ENCODE data around the gene TIAM1. TPM values are rescaled to one million over a fixed set of nuclear protein-coding genes. Genes with fewer than 3 reads are reported as not detected.

The TIAM1 gene
- total and polyA plus RNA-seq, 2 of the 8 experiments (the other 6 are each of a cell fraction or from before 2014, with no cell fraction given): 10.1 to 30.7 TPM

DNA sequence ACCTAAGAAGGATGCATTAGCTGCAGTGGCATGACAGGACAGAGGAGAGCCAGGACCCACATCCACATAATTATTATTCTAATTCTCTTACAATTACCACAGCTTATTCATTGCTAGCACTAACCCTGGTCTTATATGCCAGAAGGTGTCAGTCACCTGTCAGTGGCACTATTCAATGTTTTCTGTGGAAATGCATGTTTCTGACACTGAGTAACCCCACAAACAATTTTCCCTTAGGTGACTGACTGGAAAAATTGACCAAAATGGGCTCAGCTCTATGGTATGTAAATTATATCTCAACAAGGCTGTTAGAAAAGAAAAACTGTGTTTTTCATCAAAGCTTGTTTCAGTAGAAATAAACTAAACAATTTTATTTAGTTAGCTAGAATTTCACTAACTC, 187.9 kb downstream of the TIAM1 start:
- no peak overlapping the region for H4K5ac ChIP-seq (ENCODE audit: insufficient read length, low read depth, low read length)
- H3K4me1 ChIP-seq (replicated peaks in 1 of 4; ENCODE audit: control insufficient read depth in 3 of 4, insufficient read depth in 4 of 4, low read length in 3 of 4): peaks cover 6 to 17% (median 12%) of the 10 kb centered on the region in 4 experiments
- no peaks in the 10 kb centered on the region for H4K20me1 ChIP-seq (replicated peaks in 1 of 2; ENCODE audit: control insufficient read depth in 1 of 2, insufficient read depth in 2 of 2, low read length in 2 of 2)
- H3K56ac ChIP-seq (replicated peaks; ENCODE audit: insufficient read length, low read depth, low read length): no peak overlapping the region
- no peak overlapping the region for H2AK5ac ChIP-seq (ENCODE audit: low read depth, low read length)
- H3K18ac ChIP-seq (ENCODE audit: extremely low read depth, low read length): no peak overlapping the region
- H3K9me3 ChIP-seq (ENCODE audit: insufficient read depth in 2 of 2, low read depth in 1 of 2, low read length in 1 of 2): peaks cover 12% of the 10 kb centered on the region in 2 experiments; a peak in 3 of 4 replicates
- ChIA-PET POLR2A (ENCODE audit: partially characterized antibody) (no interaction called here), CTCF (ENCODE audit: partially characterized antibody) (interaction anchor here (0.6 to 3.2 kb wide), 9 partner anchors 11 to 108 kb away, joined by 3 to 9 read pairs (median 5); no protein-coding TSS in a partner anchor)
- H3K4me2 ChIP-seq (ENCODE audit: insufficient read depth in 1 of 2, low read depth in 2 of 2, low read length in 2 of 2): no peak overlapping the region
- H2BK15ac ChIP-seq (ENCODE audit: low read length): no peak overlapping the region
- H3K23ac ChIP-seq (ENCODE audit: insufficient read length): no peak overlapping the region
- no peak overlapping the region for H4K8ac ChIP-seq (ENCODE audit: extremely low read depth, insufficient read depth, low read length)
- FAIRE-seq: no peak
- no peak overlapping the region for H3K4ac ChIP-seq (replicated peaks; ENCODE audit: insufficient read length, low read depth, low read length)
- H3K27ac ChIP-seq (ENCODE audit: low read depth, low read length): no peak overlapping the region
- no peak for DNase-seq (ENCODE audit: low read depth in 1 of 2, low spot score in 2 of 2)
- H3K23me2 ChIP-seq (ENCODE audit: low read depth, low read length): no peaks in the 10 kb centered on the region; the same call in 1 of the 2 replicates
- H2BK20ac ChIP-seq (ENCODE audit: low read length): no peak overlapping the region
- H3K79me2 ChIP-seq (ENCODE audit: control insufficient read depth in 1 of 2, insufficient read depth in 2 of 2, low read length in 2 of 2): no peaks in the 10 kb centered on the region
- H3K9ac ChIP-seq (replicated peaks in 1 of 4; ENCODE audit: extremely low read depth in 1 of 4, low read depth in 3 of 4, low read length in 3 of 4): no peak overlapping the region
- no peak overlapping the region for H3K14ac ChIP-seq (ENCODE audit: insufficient read length)
- no peak overlapping the region for H2BK120ac ChIP-seq (replicated peaks; ENCODE audit: low read depth, low read length)
- no peak overlapping the region for H2AFZ ChIP-seq (ENCODE audit: low read length)
- H3K27me3 ChIP-seq (replicated peaks in 1 of 4; ENCODE audit: control insufficient read depth in 3 of 4, extremely low read depth in 1 of 4, insufficient read depth in 3 of 4, low read length in 3 of 4): no peaks in the 10 kb centered on the region; a peak in 1 of 7 replicates
- no peak overlapping the region for H4K91ac ChIP-seq (replicated peaks; ENCODE audit: insufficient read length, low read length)
- H3K4me3 ChIP-seq (ENCODE audit: extremely low read depth in 1 of 4, insufficient read depth in 2 of 4, low read depth in 3 of 4, low read length in 4 of 4): no peak overlapping the region
- no peaks in the 10 kb centered on the region for H3K79me1 ChIP-seq (ENCODE audit: low read depth, low read length)
- no peak overlapping the region for H2BK5ac ChIP-seq (ENCODE audit: low read depth, low read length)
- H2BK12ac ChIP-seq (ENCODE audit: low read depth, low read length): no peak overlapping the region
- peaks cover 0 to 8% (median 0%) of the 10 kb centered on the region in 4 experiments; a peak in 1 of 8 replicates for H3K36me3 ChIP-seq (ENCODE audit: control insufficient read depth in 2 of 4, insufficient read depth in 4 of 4, low read length in 3 of 4)
- TF ChIP-seq KDM1A (IDR thresholded peaks at IDR 0.05; ENCODE audit: borderline replicate concordance, low read length) (no peak), NRF1 (IDR thresholded peaks at IDR 0.05; ENCODE audit: low read depth, low read length) (no peak), PHF8 (conservative IDR thresholded peaks at IDR 0.05; ENCODE audit: low read depth, low read length) (no peak), CTBP2 (IDR thresholded peaks at IDR 0.05; ENCODE audit: borderline replicate concordance, insufficient read depth, insufficient read length, low read length) (no peak), CBX5 (IDR thresholded peaks at IDR 0.05; ENCODE audit: low read depth, low read length) (no peak), RNF2 (IDR thresholded peaks at IDR 0.05; ENCODE audit: borderline replicate concordance, low read depth, low read length, missing control alignments, poor library complexity, severe bottlenecking) (no peak), RBBP5 (IDR thresholded peaks at IDR 0.05; ENCODE audit: borderline replicate concordance, low read depth, low read length) (no peak), POU5F1 (IDR thresholded peaks at IDR 0.05; ENCODE audit: low read depth, low read length) (no peak), MAFK (IDR thresholded peaks at IDR 0.05; ENCODE audit: low read depth, low read length) (no peak), TEAD4 (IDR thresholded peaks at IDR 0.05; ENCODE audit: low read depth, low read length) (no peak), GTF2F1 (IDR thresholded peaks at IDR 0.05; ENCODE audit: borderline replicate concordance, low read depth, low read length) (no peak), RAD21 (IDR thresholded peaks at IDR 0.05 in 1 of 2, conservative IDR thresholded peaks at IDR 0.05 in 1 of 2; ENCODE audit: low read depth in 2 of 2, low read length in 2 of 2) (no peak), CHD1 (IDR thresholded peaks at IDR 0.05; ENCODE audit: low read depth, low read length) (no peak), SP1 (IDR thresholded peaks at IDR 0.05; ENCODE audit: low read depth, low read length) (no peak), RFX5 (IDR thresholded peaks at IDR 0.05; ENCODE audit: borderline replicate concordance, low read depth, low read length) (no peak)
